NOMO-1 treated with DMSO at 0.1 percent for 48 hours (cell line): ENCODE measurements around the gene TCOF1.

Experiments used
- DNase-seq: peaks from one replicate; lab custom pipeline; 2025; ENCODE audit not compliant: unreplicated experiment; lab: John Stamatoyannopoulos, UW

The TCOF1 gene

GRCh38 chr5:150347451-150347850 is 10.0 kb upstream of the TCOF1 start:
- DNase-seq, result peak; percentile 55

- no peak for DNase-seq
Observed at GRCh38 chr5:150349681-150350275, 7.7 kb upstream of the TCOF1 start.

- peak; percentile 72 for DNase-seq
Observed at GRCh38 chr5:150350524-150351344, 6.8 kb upstream of the TCOF1 start.

- DNase-seq, result peak; percentile 15
Observed at GRCh38 chr5:150352244-150353031, 5.1 kb upstream of the TCOF1 start.

- DNase-seq, result no peak
Observed at GRCh38 chr5:150353032-150353675, 4.3 kb upstream of the TCOF1 start.

GRCh38 chr5:150355791-150356190 is 1.7 kb upstream of the TCOF1 start:
- no peak for DNase-seq

- DNase-seq, result no peak
Observed at GRCh38 chr5:150356575-150357294, 762 bp upstream of the TCOF1 start.

- DNase-seq, result peak; percentile 27
Observed at GRCh38 chr5:150358261-150359095, 981 bp downstream of the TCOF1 start.

- no peak for DNase-seq
Observed at GRCh38 chr5:150361301-150361700, 3.8 kb downstream of the TCOF1 start.

- DNase-seq, result no peak
Observed at GRCh38 chr5:150363185-150363584, 5.7 kb downstream of the TCOF1 start.

GRCh38 chr5:150364004-150364403 is 6.5 kb downstream of the TCOF1 start:
- DNase-seq, result no peak

GRCh38 chr5:150368526-150368925 is 11.0 kb downstream of the TCOF1 start:
- DNase-seq, result no peak

- no peak for DNase-seq
Observed at GRCh38 chr5:150372639-150373038, 15.1 kb downstream of the TCOF1 start.

- DNase-seq, result no peak
Observed at GRCh38 chr5:150374651-150375050, 17.2 kb downstream of the TCOF1 start.

GRCh38 chr5:150376799-150377771 is 19.6 kb downstream of the TCOF1 start:
- no peak for DNase-seq

GRCh38 chr5:150377964-150378694 is 20.6 kb downstream of the TCOF1 start:
- no peak for DNase-seq

GRCh38 chr5:150384701-150385100 is 27.2 kb downstream of the TCOF1 start:
- DNase-seq, result no peak
